Muscle layer of colon (tissue), 2 donors: ENCODE measurements around the gene EIF2B4.
"Not testable (repeated sequence)": the region's sequence is repeated elsewhere in the genome, so short reads cannot be mapped to it uniquely, and the experiment has no call there.

ENCODE experiments used
- H3K27ac ChIP-seq: one replicate; pipeline ENCODE4 v1.7.0; 2013; ENCODE audit warnings: low read depth, mild to moderate bottlenecking, low read length, moderate library complexity
- H3K27me3 ChIP-seq, 2 donors: one replicate each; pipeline ENCODE4 v1.7.0; 2013; ENCODE audit warnings: low read length in 2 of 2, mild to moderate bottlenecking in 2 of 2; ENCODE audit not compliant: insufficient read depth in 2 of 2, control insufficient read depth in 1 of 2
- H3K36me3 ChIP-seq: one replicate; pipeline ENCODE4 v1.7.0; 2013; ENCODE audit warnings: mild to moderate bottlenecking, low read length; ENCODE audit not compliant: insufficient read depth
- H3K4me1 ChIP-seq: one replicate; pipeline ENCODE4 v1.7.0; 2013; ENCODE audit warnings: mild to moderate bottlenecking, low read length; ENCODE audit not compliant: insufficient read depth
- H3K4me3 ChIP-seq, 2 donors: one replicate each; pipeline ENCODE4 v1.7.0; 2013; ENCODE audit warnings: low read length in 2 of 2, low read depth in 1 of 2, mild to moderate bottlenecking in 1 of 2, moderate library complexity in 1 of 2
- H3K9ac ChIP-seq: one replicate; pipeline ENCODE4 v1.7.0; 2013; ENCODE audit warnings: low read length
- H3K9me3 ChIP-seq: one replicate; pipeline ENCODE4 v1.7.0; 2013; ENCODE audit warnings: mild to moderate bottlenecking, low read length
- donor health status: abdominal sarcoma.
- donor health status: Adenocarcinoma of cecum.

EIF2B4 gene

GRCh38 chr2:27354597-27354927 is 15.6 kb downstream of the EIF2B4 start:
- H3K4me1 ChIP-seq = peaks cover 28% of the 10 kb centered on the region
- no peaks in the 10 kb centered on the region for H3K9me3 ChIP-seq
- no peaks in the 10 kb centered on the region for H3K36me3 ChIP-seq
- no peak overlapping the region for H3K27ac ChIP-seq
- H3K9ac ChIP-seq = no peak overlapping the region
- H3K4me3 ChIP-seq = no peak overlapping the region
- no peaks in the 10 kb centered on the region for H3K27me3 ChIP-seq

DNA sequence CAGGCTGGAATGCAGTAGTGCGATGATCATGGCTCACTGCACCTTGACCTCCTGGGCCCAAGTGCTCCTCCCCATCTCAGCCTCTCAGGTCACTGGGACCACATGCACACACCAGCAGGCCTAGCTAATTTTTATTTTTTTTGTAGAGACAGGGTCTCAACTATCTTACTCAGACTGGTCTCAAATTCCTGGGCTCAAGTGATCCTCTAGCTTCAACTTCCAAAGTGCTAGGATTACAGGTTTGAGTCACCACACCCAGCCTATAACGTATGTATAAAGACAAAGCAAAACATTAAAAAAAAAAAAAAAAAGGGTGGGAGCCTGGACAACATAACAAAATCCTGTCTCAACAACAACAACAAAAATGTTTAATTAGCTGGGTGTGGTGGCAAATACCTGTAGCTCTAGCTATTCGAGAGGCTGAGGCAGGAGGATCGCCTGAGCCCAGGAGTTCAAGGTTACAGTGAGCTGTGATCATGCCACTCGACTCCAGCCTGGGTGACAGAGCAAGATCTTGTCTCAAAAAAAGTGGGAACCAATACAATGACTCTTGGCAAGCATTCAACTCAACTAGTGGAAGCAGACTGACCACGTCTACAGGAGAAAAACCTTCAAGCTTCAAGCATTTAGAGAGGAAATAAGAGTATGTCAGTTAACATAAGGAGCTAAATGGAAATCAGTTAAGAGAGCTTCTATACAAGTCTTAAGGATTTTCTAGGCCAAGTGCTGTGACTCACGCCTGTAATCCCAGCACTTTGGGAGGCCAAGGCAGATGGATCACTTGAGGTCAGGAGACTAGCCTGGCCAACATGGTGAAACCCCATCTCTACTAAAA is 16.2 kb downstream of the EIF2B4 start:
- Histone ChIP-seq H3K27me3 (no peaks in the 10 kb centered on the region), H3K9ac (no peak overlapping the region), H3K27ac (no peak overlapping the region), H3K4me3 (no peak overlapping the region), H3K4me1 (peaks cover 28% of the 10 kb centered on the region), H3K9me3 (no peaks in the 10 kb centered on the region), H3K36me3 (no peaks in the 10 kb centered on the region)

DNA sequence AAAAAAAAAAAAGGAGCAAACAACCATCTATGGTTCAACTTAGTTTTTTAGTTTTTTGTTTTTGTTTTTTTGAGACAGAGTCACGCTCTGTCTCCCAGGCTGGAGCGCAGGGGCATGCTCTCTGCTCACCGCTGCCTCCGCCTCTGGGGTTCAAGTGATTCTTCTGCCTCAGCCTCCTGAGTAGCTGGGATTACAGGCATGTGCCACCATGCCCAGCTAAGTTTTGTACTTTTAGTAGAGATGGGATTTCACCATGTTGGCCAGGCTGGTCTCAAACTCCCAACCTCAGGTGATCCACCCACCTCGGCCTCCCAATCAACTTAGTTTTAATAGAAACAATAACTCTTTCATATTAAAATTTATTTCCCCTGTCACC is 16.8 kb downstream of the EIF2B4 start:
- H3K27me3 ChIP-seq, H3K27ac ChIP-seq, H3K4me3 ChIP-seq, H3K9ac ChIP-seq, H3K36me3 ChIP-seq, H3K9me3 ChIP-seq: not testable (repeated sequence)
- peaks cover 27% of the 10 kb centered on the region for H3K4me1 ChIP-seq

DNA sequence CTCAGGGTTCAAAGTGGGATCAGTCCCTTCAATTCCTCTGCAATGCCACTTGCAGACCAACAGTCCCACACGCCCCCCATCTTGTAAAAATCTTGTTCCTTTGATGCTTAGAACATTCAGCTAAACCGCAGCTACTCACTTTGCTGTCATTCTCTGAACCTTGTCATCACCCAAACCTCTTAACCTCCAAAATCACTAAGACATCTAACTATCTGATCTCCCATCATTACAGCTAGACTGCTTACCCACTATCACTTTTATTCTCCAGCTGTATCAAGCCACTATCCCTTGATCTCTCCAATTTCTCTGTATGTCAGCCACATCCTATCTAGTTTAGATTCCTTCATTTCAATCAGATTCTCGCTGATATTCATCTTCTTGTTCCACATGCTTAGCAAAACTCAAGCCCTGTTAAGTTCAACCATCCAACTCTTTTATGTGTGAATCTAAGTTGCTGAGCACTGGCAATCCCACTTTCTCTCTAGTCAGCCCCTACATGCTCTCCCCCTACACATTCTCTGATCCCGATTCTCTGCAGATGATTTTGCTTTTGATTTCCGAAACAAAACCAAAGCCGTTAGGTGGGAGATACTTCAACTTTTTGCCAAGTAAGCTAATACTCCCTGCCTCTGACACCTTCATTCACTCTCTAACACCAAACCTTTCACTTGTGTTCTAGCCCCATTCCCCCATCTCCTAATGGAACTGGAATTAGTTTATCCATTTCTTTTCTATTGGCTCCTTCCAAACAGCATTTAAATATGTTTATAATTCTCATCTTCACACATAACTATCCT is 18.1 kb downstream of the EIF2B4 start:
- Histone ChIP-seq H3K9ac (no peak overlapping the region), H3K27ac (no peak overlapping the region), H3K4me3 (no peak overlapping the region), H3K27me3 (no peaks in the 10 kb centered on the region), H3K4me1 (peaks cover 18% of the 10 kb centered on the region), H3K36me3 (no peaks in the 10 kb centered on the region), H3K9me3 (no peaks in the 10 kb centered on the region)

GRCh38 chr2:27350106-27350693 is 19.9 kb downstream of the EIF2B4 start:
- Histone ChIP-seq H3K36me3 (no peaks in the 10 kb centered on the region), H3K4me3 (no peak overlapping the region), H3K4me1 (peaks cover 9% of the 10 kb centered on the region), H3K9me3 (no peaks in the 10 kb centered on the region), H3K27ac (no peak overlapping the region), H3K9ac (no peak overlapping the region), H3K27me3 (no peaks in the 10 kb centered on the region)

DNA sequence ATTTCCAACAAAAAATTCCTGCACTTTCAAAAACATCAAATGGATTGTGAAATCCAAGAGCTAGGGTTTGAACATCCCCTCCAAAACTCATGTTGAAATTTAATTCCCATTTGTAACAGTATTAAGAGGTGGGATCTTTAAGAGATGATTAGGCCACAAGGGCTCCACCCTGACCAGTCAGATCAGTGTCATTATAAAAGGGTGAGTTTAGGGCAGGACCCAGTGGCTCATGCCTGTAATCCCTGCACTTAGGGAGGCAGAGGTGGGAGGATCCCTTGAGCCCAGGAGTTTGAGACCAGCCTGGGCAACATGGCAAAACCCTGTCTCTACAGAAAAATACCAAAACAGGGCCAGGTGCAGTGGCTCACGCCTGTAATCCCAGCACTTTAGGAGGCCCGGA is 22.5 kb downstream of the EIF2B4 start:
- Histone ChIP-seq H3K4me1 (no peaks in the 10 kb centered on the region), H3K9me3 (no peaks in the 10 kb centered on the region), H3K36me3 (peaks cover 7% of the 10 kb centered on the region), H3K27ac (no peak overlapping the region), H3K4me3 (no peak overlapping the region), H3K27me3 (no peaks in the 10 kb centered on the region), H3K9ac (no peak overlapping the region)

DNA sequence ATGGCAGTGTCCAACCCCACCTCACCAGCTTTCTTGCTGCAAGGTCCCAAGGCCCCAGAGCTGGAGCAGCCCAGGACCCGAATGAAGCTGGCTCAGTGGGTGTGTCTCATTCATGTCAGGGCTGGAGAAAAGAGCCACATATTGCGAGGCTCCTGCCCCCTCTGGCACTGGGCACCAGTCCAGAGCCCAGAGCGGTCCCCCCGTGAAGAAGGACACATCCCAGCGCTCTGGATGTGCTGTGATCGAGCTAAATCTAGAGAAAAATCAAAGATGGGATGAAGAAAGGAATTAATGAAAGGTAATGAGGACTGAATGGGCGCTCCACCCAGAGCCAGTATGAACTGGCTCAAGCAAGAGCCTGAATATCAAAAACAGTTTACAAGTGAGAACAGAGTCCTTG is 34.0 kb downstream of the EIF2B4 start:
- no peak overlapping the region for H3K9ac ChIP-seq
- no peak overlapping the region for H3K4me3 ChIP-seq
- H3K27ac ChIP-seq = no peak overlapping the region
- H3K9me3 ChIP-seq = no peaks in the 10 kb centered on the region
- H3K36me3 ChIP-seq = peaks cover 63% of the 10 kb centered on the region
- no peaks in the 10 kb centered on the region for H3K4me1 ChIP-seq
- no peaks in the 10 kb centered on the region for H3K27me3 ChIP-seq

DNA sequence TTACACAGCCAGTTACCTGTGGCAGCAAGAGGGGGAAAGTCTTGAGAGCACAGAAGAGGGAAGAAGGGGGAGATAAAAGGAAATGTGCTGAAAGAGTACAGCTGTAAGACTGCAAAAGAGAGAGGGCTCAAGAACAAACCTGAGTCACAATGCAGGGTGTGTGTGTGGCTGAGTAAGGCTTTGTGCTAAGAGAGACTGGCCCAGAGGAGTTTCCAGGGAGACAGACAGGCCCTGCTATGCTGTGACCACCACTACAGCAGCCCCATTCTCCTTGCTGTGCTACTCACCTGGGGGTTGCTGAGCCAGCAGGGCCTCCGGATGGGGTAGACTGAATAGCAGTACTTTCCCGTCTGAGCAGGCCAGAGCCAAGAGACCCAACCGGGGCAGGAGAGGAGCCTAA is 34.8 kb downstream of the EIF2B4 start:
- Histone ChIP-seq H3K27me3 (no peaks in the 10 kb centered on the region), H3K4me3 (no peak overlapping the region), H3K9ac (no peak overlapping the region), H3K4me1 (no peaks in the 10 kb centered on the region), H3K9me3 (no peaks in the 10 kb centered on the region), H3K36me3 (peaks cover 57% of the 10 kb centered on the region), H3K27ac (no peak overlapping the region)

DNA sequence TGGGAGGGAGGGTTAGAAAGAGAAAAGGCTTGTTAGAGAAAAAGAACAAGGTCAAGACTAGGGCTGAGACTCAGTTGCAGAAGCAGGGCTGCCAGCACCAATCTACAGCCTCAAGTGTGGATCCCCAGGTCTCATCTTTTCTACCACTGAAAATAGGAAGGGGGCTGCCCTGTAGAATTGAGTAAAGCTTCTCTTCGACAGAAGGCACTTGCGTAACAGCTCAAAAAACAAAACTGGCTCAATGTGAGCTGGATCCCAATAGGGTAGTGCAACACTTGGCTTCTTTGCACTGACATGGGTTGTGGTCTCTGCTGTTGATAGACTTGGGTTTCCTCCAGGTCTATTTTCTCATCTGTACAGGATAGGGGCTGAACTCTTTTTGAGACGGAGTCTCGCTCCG is 45.4 kb downstream of the EIF2B4 start:
- H3K27ac ChIP-seq = no peak overlapping the region

DNA sequence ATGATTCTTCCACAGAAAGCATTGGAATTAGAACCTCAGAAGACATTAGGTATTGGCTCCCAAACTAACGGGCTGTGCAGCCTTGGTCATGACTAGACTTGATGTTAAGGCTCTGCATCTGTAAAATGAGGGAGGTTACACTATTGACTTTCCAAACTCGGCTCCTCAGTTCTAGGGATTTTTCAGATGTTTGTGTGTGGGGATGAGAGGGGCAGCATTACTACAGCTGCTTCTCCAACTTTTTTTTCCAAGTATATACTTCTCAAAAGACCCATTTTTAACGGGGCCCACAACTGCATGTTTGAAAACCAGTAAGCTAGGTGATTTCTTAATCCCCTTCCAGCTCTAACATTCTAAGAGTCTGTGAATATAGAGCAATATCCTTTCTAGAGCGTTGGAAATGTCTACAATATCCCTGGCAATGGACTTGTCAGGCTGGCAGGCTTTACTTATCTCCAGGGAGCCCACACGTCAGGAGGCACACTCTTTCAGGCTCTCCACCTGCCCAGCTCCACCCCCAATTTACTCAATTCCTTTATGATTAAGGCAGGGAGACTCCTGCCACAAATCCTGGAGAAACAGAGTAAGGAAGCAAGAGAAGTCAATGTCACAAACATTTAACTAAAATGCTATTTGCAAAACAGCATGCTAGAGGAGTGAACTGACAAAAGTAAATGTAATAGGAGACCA is 46.4 kb downstream of the EIF2B4 start:
- Histone ChIP-seq H3K9me3 (no peaks in the 10 kb centered on the region), H3K27ac (peak overlapping the region; percentile 83), H3K4me1 (peaks cover 21% of the 10 kb centered on the region), H3K9ac (peak overlapping the region; percentile 99), H3K4me3 (peak overlapping the region; percentile 91 to 100), H3K27me3 (no peaks in the 10 kb centered on the region), H3K36me3 (peaks cover 29% of the 10 kb centered on the region)

More for the DNA sequence above, 45.4 kb downstream of the EIF2B4 start:
- H3K9ac ChIP-seq = no peak overlapping the region
- peaks cover 39% of the 10 kb centered on the region for H3K36me3 ChIP-seq
- H3K4me1 ChIP-seq = peaks cover 21% of the 10 kb centered on the region
- no peaks in the 10 kb centered on the region for H3K9me3 ChIP-seq
- no peaks in the 10 kb centered on the region for H3K27me3 ChIP-seq
- no peak overlapping the region for H3K4me3 ChIP-seq
